Kidney (tissue), 14 donors: ENCODE results near the gene ANKRD13B. TPM values are rescaled to one million over a fixed set of nuclear protein-coding genes. Genes with fewer than 3 reads are reported as not detected.
A peak's percentile ranks its signal among the peaks of the same experiment; 100 is the strongest.

Experiments
- DNase-seq, 5 donors: peaks; one replicate each; pipeline ENCODE4 v3.0.0-alpha.2; 2013 to 2020
- FAIRE-seq: peaks from 2 replicates; lab custom pipeline; 2012; peaks lifted over from hg19 to GRCh38; lab: Jason Lieb, UNC
- H3K27ac ChIP-seq, 2 donors: one replicate each; pipeline ENCODE4 v1.7.0; 2013; ENCODE audit warnings: low read depth in 2 of 2, low read length in 2 of 2, inconsistent platforms in 1 of 2
- H3K27me3 ChIP-seq: one replicate; pipeline ENCODE4 v1.7.1; 2013; ENCODE audit warnings: low read length, inconsistent platforms; ENCODE audit not compliant: control insufficient read depth, insufficient read depth
- H3K36me3 ChIP-seq, 3 donors: one replicate each; pipeline versions ENCODE4 v1.7.0 to v1.7.1; 2013; ENCODE audit warnings: low read length in 3 of 3, control low read depth in 1 of 3, inconsistent platforms in 1 of 3; ENCODE audit not compliant: insufficient read depth in 3 of 3, control insufficient read depth in 2 of 3
- H3K4me1 ChIP-seq, 3 donors: one replicate each; pipeline versions ENCODE4 v1.7.0 to v1.7.1; 2013; ENCODE audit warnings: low read length in 3 of 3, inconsistent platforms in 1 of 3, low read depth in 1 of 3; ENCODE audit not compliant: control insufficient read depth in 2 of 3, insufficient read depth in 2 of 3
- H3K4me3 ChIP-seq, 3 donors: one replicate each; pipeline versions ENCODE4 v1.7.0 to v1.8.1; 2013; ENCODE audit warnings: low read length in 3 of 3, control low read depth in 1 of 3, inconsistent platforms in 1 of 3
- H3K9ac ChIP-seq, 3 donors: one replicate each; pipeline versions ENCODE4 v1.7.0 to v1.7.1; 2013; ENCODE audit warnings: low read length in 3 of 3, control low read depth in 1 of 3, inconsistent platforms in 1 of 3
- H3K9me3 ChIP-seq, 3 donors: one replicate each; pipeline versions ENCODE4 v1.7.0 to v1.7.1; 2013; ENCODE audit warnings: low read length in 3 of 3, control low read depth in 1 of 3, inconsistent platforms in 1 of 3; ENCODE audit not compliant: control insufficient read depth in 2 of 3, insufficient read depth in 1 of 3
- CTCF ChIP-seq: IDR thresholded peaks from 3 replicates; pipeline ENCODE4 v1.5.1; 2012; ENCODE audit warnings: mild to moderate bottlenecking, moderate library complexity, borderline replicate concordance; ENCODE audit not compliant: insufficient read depth; ENCODE audit errors: extremely low read depth
- intact Hi-C: fragments of 100-400 bp; cut with DNase I; formaldehyde crosslinking; loops from one replicate; pipeline ENCODE4 v1.11.1; 2022
- polyA plus RNA-seq: library from polyadenylated mRNA; stranded (reverse); fragments of 350-450 nt; fragmentation: Illumina TruSeq; extraction: RNeasy Lipid Tissue Mini Kit (QIAGEN cat#74804); gene quantifications from one replicate; pipeline ENCODE4 v1.2.3, GENCODE V29; 2014; ENCODE audit warnings: low read depth, low replicate concordance; ENCODE audit not compliant: insufficient read depth
- total RNA-seq: library from RNA; stranded (reverse); fragmentation: NEBNext Ultra II Directional; extraction: Animal tissue kit (Norgen Biotek cat#: 25700); gene quantifications from one replicate; pipeline ENCODE4 v1.2.1, GENCODE V29; 2021
- donor health status: control.
- donor health status: control.
- donor health status: control.
- donor health status: control.
- donor health status: control.
- donor health status: DM: yes; HTN: yes; CAD: no.
- donor health status: Normal renal cell carcinoma (clear cell type).

Gene ANKRD13B
- total and polyA plus RNA-seq, 2 donors from 2014 or later, result 2.8 to 3.3 TPM

GRCh38 chr17:29613856-29614255 is 20.9 kb downstream of the ANKRD13B start:
- intact Hi-C loops, result no loop called here
- Histone ChIP-seq H3K4me1 (peaks cover 0 to 33% (median 17%) of the 10 kb centered on the region in 3 donors), H3K9ac (no peak overlapping the region), H3K9me3 (no peaks in the 10 kb centered on the region), H3K4me3 (peak overlapping the region in 1 of 3 donors; percentile 39), H3K36me3 (no peaks in the 10 kb centered on the region), H3K27me3 (peaks cover 22% of the 10 kb centered on the region), H3K27ac (no peak overlapping the region)
- TF ChIP-seq CTCF, result no peak
- peak in 2 of 5 donors; percentile 15 to 84 for DNase-seq
- FAIRE-seq, result no peak

GRCh38 chr17:29614349-29615047 is 21.6 kb downstream of the ANKRD13B start:
- no peak overlapping the region for H3K9ac ChIP-seq
- no peaks in the 10 kb centered on the region for H3K9me3 ChIP-seq
- peak in 1 of 5 donors; percentile 70 for DNase-seq
- H3K36me3 ChIP-seq, result no peaks in the 10 kb centered on the region
- peaks cover 0 to 33% (median 17%) of the 10 kb centered on the region in 3 donors for H3K4me1 ChIP-seq
- intact Hi-C loops, result no loop called here
- H3K27me3 ChIP-seq, result peaks cover 22% of the 10 kb centered on the region
- H3K4me3 ChIP-seq, result no peak overlapping the region
- no peak overlapping the region for H3K27ac ChIP-seq
- FAIRE-seq, result no peak
- TF ChIP-seq CTCF, result no peak

- peaks cover 0 to 33% (median 17%) of the 10 kb centered on the region in 3 donors for H3K4me1 ChIP-seq
- no peak overlapping the region for H3K27ac ChIP-seq
- H3K36me3 ChIP-seq, result no peaks in the 10 kb centered on the region
- peak overlapping the region in 1 of 3 donors; percentile 54 for H3K4me3 ChIP-seq
- no peaks in the 10 kb centered on the region for H3K9me3 ChIP-seq
- H3K27me3 ChIP-seq, result peaks cover 22% of the 10 kb centered on the region
- intact Hi-C loops, result no loop called here
- peak in 1 of 5 donors; percentile 16 for DNase-seq
- H3K9ac ChIP-seq, result no peak overlapping the region
- FAIRE-seq, result no peak
- no peak for TF ChIP-seq CTCF
These were observed 22.1 kb downstream of the ANKRD13B start for GRCh38 chr17:29615048-29615385.
